HG03342 (cell line): Measurements from ENCODE around the gene ARHGAP28.
"Not testable (repeated sequence)": the region's sequence is repeated elsewhere in the genome, so short reads cannot be mapped to it uniquely, and the experiment has no call there.

Source experiments
- ATAC-seq: cut with Tn5 transposase; IDR thresholded peaks from one replicate; pipeline ENCODE4 v1.9.1; 2021; ENCODE audit warnings: mild to moderate bottlenecking, moderate library complexity; ENCODE audit not compliant: unreplicated experiment

Gene ARHGAP28

GRCh38 chr18:6763524-6763923, 34.0 kb downstream of the ARHGAP28 start:
- ATAC-seq: no peak

- no peak for ATAC-seq
Observed at GRCh38 chr18:6764382-6764781, 34.9 kb downstream of the ARHGAP28 start.

GRCh38 chr18:6773777-6774176, 44.3 kb downstream of the ARHGAP28 start:
- no peak for ATAC-seq

- no peak for ATAC-seq
Observed at GRCh38 chr18:6775237-6775636, 45.7 kb downstream of the ARHGAP28 start.

- no peak for ATAC-seq
Observed at GRCh38 chr18:6775702-6776101, 46.2 kb downstream of the ARHGAP28 start.

- no peak for ATAC-seq
Observed at GRCh38 chr18:6776188-6776587, 46.7 kb downstream of the ARHGAP28 start.

GRCh38 chr18:6777509-6777908, 48.0 kb downstream of the ARHGAP28 start:
- no peak for ATAC-seq

- no peak for ATAC-seq
Observed at GRCh38 chr18:6778459-6779247, 49.1 kb downstream of the ARHGAP28 start.

- ATAC-seq: no peak
Observed at GRCh38 chr18:6781142-6781714, 51.7 kb downstream of the ARHGAP28 start.

- ATAC-seq: no peak
Observed at GRCh38 chr18:6781796-6782195, 52.3 kb downstream of the ARHGAP28 start.

GRCh38 chr18:6782861-6783260, 53.3 kb downstream of the ARHGAP28 start:
- ATAC-seq: no peak

- ATAC-seq: no peak
Observed at GRCh38 chr18:6784046-6784445, 54.5 kb downstream of the ARHGAP28 start.

GRCh38 chr18:6785001-6785400, 55.5 kb downstream of the ARHGAP28 start:
- ATAC-seq: no peak

- ATAC-seq: no peak
Observed at GRCh38 chr18:6785411-6785810, 55.9 kb downstream of the ARHGAP28 start.

GRCh38 chr18:6792391-6792790, 62.9 kb downstream of the ARHGAP28 start:
- no peak for ATAC-seq

GRCh38 chr18:6793455-6793854, 63.9 kb downstream of the ARHGAP28 start:
- ATAC-seq: no peak

GRCh38 chr18:6793986-6794385, 64.5 kb downstream of the ARHGAP28 start:
- ATAC-seq: no peak

- no peak for ATAC-seq
Observed at GRCh38 chr18:6795307-6795706, 65.8 kb downstream of the ARHGAP28 start.

GRCh38 chr18:6796511-6796910, 67.0 kb downstream of the ARHGAP28 start:
- no peak for ATAC-seq

GRCh38 chr18:6797171-6797570, 67.7 kb downstream of the ARHGAP28 start:
- no peak for ATAC-seq

- no peak for ATAC-seq
Observed at GRCh38 chr18:6798896-6799295, 69.4 kb downstream of the ARHGAP28 start.

- not testable (repeated sequence) for ATAC-seq
Observed at GRCh38 chr18:6800309-6800708, 70.8 kb downstream of the ARHGAP28 start.
